ENCODE results near the gene IL7R. TPM values are rescaled to one million over a fixed set of nuclear protein-coding genes. Genes with fewer than 3 reads are reported as not detected.

The IL7R gene
- total RNA-seq, 4 donors from 2014 or later: 13.4 to 45.8 (median 23.7) TPM

GRCh38 chr5:35921930-35922329 is 65.2 kb downstream of the IL7R start:
- ATAC-seq (ENCODE audit: low FRiP score): no peak
- no peak for TF ChIP-seq CTCF (IDR thresholded peaks at IDR 0.05)
- no peak for DNase-seq (ENCODE audit: low spot score)

- DNase-seq (ENCODE audit: low spot score) (no peak), ATAC-seq (ENCODE audit: low FRiP score) (no peak)
- TF ChIP-seq CTCF (IDR thresholded peaks at IDR 0.05): no peak
Measured at GRCh38 chr5:35922468-35922867, 65.8 kb downstream of the IL7R start.

- DNase-seq (ENCODE audit: low spot score) (no peak), ATAC-seq (ENCODE audit: low FRiP score) (no peak)
- TF ChIP-seq CTCF (IDR thresholded peaks at IDR 0.05): no peak
Measured at GRCh38 chr5:35924122-35924949, 67.6 kb downstream of the IL7R start.

- no peak for TF ChIP-seq CTCF (IDR thresholded peaks at IDR 0.05)
- DNase-seq (ENCODE audit: low spot score) (peak; percentile 37), ATAC-seq (ENCODE audit: low FRiP score) (peak; percentile 77)
Measured at GRCh38 chr5:35924950-35925722, 68.4 kb downstream of the IL7R start.

- TF ChIP-seq CTCF (IDR thresholded peaks at IDR 0.05): peak in 2 of 3 donors; percentile 52 to 90
- ATAC-seq (ENCODE audit: low FRiP score) (no peak), DNase-seq (ENCODE audit: low spot score) (peak; percentile 32)
Measured at GRCh38 chr5:35926389-35927051, 69.8 kb downstream of the IL7R start.

Small RNAs within 50 kb of the gene (small RNA-seq; reads per million reads assigned to genes)
- gene AC112204.1: not detected

Other genes with a start within 250 kb of the IL7R start
- gene SPEF2, start 239.0 kb upstream of the IL7R start, total RNA-seq: 1 to 10 TPM in 3 of 4 donors, under 1 TPM in 1; 0.48 to 6.9 (median 3.2) TPM
- not detected for gene CAPSL, start 81.7 kb downstream of the IL7R start, total RNA-seq
- not detected for gene UGT3A1, start 134.5 kb downstream of the IL7R start, total RNA-seq
- not detected for gene UGT3A2, start 210.0 kb downstream of the IL7R start, total RNA-seq

All from omental fat pad (tissue), 4 donors.